ENCODE measurements around the gene DGLUCY.
"Not testable (repeated sequence)": the region's sequence is repeated elsewhere in the genome, so short reads cannot be mapped to it uniquely, and the experiment has no call there.

The DGLUCY gene

DNA sequence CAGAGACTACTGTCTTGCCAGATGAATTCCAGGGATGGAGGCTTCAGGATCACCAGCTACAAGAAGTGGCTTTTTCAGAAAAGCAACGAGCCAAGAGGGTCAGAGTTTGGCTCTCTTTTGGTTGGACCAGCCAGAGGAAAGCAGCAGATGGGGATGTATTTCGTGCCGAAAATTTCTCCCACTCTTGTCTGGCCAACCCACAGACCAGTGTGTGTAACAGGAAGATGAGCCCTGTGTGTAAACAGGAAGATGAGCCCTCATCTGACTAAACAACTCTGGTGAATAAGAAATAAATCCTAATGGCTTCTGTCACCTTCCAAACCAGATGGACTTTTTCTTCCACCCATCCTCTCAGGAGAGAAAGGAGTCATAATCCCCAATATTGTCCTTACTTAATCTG is 117.6 kb downstream of the DGLUCY start:
- DNase-seq, result no peak

DNA sequence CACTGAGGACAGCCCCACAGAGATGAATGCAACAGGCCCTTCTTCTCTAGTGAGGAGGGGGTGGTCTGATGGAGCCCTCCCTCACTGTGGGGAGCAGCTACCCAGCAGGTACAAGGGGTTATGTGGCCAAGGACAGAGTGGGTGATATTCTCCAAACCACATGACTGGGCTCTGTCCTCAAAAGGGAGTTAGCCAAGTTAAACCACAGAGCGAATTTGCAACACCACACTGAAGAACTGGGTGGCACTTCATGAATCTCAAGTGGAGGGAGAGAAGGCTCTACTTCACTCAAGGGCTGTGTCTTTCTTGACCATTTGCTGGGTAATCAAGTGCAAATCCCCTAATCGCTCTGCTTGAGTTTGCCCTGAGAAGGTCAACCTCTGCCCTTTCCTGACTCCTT is 118.2 kb downstream of the DGLUCY start:
- DNase-seq, result no peak

DNA sequence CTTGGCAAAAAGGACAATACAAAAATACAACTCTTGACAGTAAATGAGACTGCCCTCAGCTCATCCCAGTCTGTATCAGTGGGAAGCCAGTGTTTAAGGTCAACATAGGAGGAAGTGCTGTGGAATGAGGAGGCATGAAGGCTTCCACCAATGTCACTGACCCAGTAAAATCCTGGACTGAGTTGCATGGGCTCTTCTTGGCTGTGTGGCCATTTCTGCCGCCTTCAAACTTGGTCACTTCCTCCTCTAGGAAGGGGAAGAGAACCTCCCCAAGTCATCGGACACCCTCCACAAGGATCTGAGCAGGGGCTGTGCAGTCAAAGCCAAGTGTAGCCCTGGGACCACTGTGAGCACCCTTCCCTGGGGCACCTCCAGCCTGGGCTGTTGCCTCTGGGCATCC is 118.7 kb downstream of the DGLUCY start:
- no peak for DNase-seq

DNA sequence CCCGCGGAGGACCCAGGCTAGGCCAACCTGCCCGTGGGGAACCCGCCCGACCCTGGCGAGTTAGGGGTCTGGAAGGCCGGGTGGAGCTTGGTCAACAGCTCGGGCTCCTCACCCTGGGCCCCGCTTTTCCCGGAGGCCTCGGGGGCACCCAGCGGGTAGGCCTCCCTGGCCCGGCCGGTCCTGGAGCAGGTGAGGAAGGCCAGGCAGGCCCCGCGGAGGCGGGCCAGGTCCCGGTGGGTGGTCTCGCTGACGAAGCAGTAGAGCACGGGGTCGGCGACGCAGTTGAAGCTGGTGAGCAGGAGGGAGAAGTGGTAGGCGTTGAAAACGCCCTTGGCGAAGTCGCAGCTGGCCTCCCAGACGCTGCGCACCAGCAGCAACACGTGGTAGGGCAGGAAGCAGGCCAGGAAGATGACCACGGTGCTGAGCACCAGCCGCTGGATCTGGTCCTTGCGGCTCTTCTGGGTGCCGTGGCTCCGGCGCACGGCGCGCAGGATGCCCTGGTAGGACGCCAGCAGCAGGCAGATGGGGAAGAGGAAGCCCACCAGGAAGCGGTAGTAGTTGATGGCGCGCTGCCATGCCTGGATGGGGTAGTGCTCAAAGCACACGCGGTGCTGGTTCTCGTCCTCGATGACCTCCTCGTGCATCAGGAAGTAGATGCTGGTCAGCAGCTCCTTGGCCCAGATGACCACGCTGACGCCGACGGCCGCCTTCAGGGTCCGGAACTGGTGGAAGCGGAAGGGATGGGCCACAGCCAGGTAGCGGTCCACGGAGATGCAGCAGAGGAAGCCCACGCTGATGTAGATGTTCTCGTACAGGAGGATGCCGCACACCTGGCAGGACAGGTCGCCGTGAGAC is 120.3 kb downstream of the DGLUCY start:
- DNase-seq, result no peak

DNA sequence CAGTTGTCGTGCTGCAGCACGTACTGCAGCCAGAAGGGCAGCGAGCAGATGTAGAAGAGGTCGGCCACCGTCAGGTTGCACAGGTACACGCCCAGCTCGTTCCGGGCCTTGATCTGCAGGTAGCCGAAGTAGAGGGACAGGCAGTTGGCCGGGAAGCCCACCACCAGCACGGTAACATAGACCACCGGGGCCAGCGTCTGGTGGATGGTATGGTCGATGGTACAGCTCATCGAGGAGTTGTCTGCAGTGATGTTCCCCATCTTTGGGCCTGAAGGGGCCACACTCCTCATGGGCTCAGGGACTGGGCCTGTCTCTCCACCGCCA is 120.9 kb downstream of the DGLUCY start:
- DNase-seq, result no peak

DNA sequence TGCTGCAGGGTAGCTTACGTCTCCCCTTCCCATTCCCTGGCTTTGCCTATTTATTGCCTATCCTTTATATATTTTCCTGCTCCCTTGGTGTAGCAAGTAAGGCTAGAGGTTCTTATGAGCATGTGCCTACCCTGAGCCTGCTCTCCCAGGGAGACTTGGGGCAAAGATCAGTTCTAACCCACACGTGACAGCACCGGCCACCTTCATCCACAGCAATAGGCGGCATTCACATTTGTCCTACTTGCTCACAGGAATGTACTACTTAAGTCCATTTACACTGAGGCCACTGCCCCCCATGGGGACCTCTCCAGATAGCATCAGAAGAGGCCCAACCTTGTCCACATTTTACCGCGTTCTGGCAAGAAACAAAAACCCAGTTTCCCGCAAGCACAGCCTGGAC is 122.0 kb downstream of the DGLUCY start:
- DNase-seq, result no peak

DNA sequence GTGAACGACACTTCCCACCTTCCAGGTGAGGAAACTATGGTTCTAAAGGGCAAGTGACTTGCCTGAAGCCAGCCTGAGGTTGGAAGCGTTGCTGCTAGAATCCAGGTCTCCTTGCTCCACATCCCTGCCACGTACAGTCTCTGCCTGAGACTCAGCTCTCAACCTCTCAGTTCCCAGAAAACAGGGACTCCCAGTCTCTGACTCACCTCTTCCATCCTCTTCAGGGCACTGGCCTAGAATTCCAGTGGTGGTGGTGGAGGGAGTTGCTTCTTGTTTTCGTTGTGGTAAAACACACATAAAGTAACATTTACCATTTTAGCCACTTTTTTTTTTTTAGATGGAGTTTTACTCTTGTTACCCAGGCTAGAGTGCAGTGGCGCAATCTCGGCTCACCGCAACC is 123.3 kb downstream of the DGLUCY start:
- DNase-seq, result no peak

DNA sequence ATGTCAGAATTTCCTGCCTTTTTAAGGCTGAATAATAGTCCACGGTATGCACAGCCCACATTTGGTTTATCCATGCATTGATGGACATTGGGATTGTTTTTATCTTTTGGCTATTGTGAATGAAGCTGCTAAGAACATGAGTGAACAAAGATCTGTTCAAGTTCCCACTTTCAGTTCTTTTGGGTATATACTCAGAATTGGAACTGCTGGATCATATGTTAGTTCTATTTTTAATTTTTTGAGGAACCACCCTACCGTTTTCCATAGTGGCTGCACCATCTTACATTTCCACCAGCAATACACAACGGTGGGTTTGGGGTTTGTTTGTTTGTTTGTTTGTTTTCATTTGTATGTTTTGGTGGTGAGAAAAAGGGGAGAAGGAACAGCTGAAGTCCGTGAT is 124.2 kb downstream of the DGLUCY start:
- no peak for DNase-seq

DNA sequence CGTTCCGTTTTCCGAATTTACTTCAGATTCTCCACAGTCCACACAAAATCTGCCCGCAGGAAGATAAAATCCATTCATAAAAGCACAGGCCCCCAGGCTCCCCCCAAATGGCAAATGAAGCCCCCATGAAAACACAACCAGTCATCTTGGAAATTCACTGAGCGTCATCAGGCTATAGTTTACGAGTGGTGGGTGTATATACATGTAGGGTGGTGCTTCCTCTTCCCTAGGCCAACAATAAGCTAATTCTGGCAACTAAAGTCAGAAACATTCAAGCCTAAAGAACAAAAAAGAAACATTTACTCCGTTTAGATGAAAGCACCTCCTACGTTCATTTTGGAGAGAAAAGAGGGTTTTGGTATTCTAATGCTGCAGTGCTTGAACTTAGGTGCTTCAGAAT is 124.8 kb downstream of the DGLUCY start:
- no peak for DNase-seq

DNA sequence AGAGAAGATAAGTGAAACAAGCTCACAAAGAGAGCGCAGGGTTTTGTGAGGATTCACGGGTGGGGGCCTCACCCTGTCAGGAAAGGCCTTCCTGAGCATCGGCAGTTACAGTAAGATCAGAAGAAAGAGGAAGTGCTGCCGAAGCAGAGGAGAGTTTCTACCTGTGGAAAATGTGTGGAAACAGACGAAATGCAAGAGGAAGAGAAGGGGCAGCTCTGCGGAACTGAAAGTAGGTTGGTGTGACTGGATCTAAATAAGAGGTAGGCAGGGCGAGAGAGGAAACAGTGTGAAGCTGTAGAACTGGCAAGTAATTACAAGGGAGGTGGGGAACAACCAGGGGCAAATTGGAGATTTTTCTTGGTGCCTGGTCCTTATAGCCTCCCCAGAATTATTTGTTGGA is 128.0 kb downstream of the DGLUCY start:
- peak in 3 of 56 donors; percentile 25 to 47 (median 39) for DNase-seq

DNA sequence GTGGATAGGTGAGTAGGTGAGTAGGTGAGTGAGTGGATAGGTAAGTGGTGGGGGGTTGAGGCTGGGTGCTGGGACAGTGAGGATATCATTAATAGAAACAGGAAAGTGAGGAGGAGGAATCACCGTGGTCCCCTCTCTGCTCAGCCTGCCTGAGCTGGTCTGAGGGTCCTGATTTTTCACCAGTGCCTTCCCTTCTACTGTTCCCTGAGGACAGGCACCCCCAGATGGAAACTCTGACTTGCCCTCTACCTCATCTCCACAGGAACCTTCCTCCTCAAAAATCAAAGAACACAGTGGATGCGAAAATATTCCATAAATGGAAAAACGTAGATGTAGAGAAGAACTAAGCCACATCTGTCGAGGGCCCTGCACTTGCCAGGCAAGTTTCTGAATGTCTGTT is 128.8 kb downstream of the DGLUCY start:
- no peak for DNase-seq

DNA sequence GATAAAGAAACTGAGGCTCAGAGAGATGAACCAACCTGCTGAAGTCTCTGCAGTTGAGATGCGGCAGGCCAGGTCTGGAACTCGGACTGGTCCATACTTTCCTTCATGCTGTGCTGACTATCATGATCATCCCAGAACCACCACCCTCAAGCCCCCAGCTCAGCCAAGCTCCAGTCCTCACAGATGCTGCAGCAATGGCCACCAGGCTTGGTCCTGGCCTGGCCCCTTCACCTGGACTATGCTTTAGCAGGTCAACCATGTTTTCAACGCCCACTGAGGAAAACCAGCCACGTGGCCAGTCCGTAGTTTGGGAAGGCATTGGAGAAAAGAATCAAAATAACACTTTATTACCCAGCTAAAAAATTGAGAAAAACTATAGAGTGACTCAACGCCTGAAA is 129.2 kb downstream of the DGLUCY start:
- DNase-seq, result no peak

DNA sequence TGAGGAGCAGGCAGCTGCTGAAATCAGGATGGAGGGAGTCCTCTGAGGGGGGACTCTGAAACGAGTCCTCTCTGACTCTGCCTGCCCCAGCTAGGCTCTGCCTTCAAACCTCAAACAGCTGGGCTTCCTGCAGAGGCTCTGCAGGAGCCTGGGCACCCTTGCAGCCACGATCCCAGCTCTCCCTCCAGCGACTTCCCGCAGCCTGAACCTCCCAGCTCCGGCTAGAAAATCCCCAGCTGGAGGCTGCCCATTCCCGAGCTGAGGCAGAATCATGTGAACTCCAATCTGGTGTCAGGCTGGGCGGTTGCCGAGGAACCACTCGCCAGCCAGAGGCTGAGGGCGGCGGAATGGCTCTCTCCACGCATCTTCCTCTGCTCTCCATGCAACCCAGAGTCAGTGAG is 130.6 kb downstream of the DGLUCY start, which contains the start of gene GPR68:
GPR68 (minus strand) TSS at position 204 of the 401 bp plus-strand sequence. CDS start 9,654 bp downstream, outside the sequence.
- DNase-seq, result peak in 37 of 56 donors; percentile 6 to 74 (median 36)

DNA sequence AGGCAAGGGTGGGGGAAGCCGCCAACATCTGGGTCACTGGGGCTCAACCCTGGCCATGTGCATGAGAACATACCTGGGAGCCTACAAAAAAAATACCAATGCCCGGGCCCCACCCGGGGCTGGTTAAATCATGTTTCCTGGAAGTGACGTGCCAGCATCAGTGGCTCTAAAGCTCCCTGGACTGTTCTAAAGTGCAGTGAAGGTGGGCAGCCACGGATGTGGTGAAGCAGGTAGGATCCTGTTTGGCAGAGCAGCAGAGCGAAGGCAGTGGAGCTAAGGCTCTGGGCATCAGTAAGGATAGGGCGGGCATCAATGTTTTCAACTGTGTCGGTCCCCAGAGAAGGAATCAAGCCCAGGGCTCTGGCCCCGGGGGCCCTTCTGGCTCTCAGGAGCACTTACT is 131.2 kb downstream of the DGLUCY start:
- no peak for DNase-seq

DNA sequence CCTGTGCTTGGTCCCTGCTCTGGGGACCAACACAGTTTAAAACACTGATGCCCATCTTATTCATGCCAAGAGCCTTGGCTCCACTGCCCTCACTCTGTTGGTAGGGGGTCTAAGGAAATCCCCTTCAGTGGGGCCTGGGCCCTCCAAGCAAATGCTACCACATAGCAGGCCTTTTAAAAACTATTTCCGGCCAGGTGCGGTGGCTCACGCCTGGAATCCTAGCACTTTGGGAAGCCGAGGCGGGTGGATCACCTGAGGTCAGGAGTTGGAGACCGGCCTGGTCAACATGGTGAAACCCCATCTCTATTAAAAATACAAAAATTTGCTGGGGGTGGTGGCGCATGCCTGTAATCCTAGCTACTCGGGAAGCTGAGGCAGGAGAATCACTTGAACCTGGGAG is 131.7 kb downstream of the DGLUCY start:
- DNase-seq, result not testable (repeated sequence)

DNA sequence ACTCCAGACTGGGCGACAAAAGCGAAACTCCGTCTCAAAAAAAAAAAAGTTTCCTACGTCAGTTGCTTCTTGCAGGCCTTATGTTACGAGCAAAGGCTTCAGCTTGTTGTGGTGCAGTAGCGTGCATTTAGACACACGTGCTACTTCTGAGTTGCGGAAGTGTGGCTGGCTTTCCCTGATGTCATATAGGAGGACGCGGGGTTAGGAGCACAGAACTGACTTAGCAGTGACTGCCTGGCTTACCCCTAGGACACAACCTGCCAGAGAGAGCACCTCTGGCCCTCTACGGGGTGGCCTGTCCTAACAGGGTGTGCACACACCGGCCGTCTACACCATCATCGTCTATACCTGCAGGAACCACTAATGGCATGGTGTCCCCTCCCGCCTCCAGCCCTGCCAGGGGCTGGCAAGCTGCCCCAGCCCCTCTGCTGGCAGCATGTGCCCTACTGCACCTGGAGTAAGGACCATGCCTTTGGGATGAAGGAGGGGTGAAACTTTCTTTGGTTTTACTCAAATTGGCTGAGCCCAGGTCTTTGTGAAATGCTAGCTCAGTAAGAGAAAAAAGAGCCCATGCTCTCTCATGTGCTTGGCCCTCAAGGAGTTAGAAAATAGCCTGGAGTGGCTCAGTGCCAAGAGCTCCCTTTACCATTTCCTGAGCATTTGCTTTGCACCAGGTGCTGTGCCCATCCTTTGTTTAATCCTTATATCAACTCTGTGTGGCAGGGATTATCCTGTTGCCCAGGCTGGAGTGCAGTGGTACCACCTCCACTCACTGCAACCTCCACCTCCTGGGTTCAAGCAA is 132.4 kb downstream of the DGLUCY start:
- DNase-seq, result no peak

DNA sequence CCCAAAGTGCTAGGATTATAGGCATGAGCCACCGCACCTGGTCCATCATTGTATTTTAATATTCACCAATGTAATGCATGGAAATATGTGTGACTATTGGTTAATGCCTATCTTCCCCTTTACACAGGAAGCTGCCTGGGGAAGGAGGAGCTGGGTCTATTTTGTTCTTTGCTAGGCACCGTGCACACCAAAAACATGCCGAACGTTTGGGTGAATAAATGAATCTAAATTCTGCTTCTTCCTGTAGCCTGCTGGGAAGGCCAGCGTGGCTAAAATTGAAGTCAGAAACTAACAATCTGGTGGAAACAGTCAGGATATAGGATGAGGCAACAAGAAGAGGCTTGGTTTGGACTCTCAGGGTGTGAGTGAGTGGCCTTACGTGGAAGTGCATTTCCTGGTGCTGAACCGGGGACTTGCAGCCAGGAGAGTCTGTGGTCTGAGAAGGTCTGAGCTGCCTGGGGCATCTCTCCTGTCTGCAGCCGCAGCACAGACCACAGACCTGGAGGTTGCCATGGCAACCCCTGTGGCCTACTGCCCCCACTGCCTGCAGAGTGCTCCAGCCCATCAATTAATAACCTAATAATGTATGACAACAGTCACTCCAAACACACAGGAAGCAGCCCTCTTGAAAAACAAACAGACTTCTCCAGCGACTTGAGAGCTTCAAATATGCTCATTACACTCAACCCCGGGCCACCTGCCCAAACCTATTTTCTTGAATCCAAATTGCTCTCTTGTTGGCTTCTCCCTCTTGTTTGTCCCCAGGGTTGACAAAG is 136.2 kb downstream of the DGLUCY start:
- DNase-seq, result no peak

DNA sequence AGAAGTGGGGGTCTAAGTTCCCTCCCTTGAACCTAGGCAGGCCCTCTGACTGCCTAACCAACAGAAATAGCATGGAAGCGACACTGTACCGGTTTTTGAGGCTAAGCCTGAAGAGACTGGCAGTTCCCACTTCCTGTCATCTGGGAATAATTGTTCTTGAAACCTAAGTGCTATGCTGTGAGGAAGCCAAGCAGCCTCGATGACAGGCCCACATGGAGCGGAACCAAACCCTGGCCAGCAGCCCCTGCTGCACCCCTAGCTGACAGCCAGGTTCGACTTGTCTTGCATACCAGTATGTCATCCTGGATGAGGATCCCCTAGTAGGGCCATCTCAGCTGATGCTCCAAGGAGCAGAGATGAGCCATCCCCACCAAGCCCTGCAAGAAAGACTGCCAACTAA is 137.0 kb downstream of the DGLUCY start:
- DNase-seq, result no peak

DNA sequence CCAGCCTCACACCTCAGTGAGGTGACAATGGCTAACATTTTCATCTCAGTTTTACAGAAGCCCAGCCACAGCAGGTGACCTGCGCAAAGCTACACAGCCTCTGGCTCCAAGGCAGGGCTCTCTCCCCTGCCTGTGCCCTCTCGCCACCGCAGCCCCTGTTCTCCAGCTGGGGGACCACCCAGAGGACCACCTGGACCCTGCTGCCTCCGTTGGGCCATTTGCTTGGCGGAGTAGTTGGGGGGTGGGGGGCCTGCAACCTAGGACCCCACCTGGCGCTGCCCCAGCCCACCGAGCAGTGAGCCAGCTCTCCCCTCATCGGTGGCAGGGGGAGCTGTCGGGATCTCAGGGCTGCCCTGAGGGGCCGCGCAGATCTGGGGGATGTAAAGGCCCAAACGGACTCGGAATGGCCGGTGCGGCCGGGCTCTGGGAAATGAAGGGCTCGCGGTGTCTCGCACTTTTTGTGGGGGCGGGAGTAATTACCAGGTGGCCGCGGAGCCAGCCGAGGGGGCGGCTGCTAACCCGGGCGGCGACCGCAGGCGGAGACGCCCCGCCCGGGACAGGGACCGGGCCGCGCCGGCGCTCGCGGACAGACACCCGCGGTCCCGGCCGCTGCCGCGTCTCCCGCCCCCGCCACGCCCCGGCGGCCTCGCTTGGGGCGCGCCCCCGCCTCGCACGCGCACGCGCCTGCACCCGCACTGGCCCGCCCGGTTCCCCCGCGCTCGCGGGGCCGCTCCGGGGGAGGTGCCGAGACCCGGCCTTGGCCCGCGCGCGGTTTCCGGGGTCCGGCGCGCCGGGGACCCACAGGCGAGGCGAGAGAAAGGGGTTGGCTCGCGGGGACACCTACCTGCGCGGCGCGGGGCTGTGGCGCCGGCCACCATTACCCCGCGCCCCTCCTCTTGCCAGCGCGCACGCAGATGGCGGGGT is 139.3 kb downstream of the DGLUCY start:
- DNase-seq, result peak in 4 of 56 donors; percentile 23 to 68 (median 48)

DNA sequence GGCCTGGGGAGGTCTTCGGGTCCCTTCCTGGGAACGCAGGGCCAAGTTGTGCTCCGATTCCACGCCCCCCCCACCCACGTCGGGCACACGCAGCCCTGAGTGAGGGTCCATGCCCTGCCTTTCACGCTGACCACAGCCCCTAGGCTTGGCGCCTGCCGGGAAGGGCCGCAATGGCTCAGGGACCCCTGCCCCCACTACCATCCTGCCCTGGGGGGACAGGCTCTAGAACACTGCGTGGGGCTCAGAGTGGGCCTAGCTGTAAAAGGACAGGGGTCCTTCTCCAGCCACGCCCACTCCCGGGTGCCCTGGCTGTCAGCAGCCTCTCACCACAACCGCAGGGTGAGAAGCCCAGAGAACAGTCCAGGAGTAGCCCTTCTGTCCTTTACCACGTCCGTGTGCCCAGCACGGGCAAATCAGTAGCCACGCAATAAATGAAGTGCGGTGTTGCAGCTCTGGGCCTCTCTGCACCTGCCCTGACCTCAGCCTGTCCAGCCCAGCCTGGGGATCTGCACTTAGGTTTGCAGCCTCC is 140.0 kb downstream of the DGLUCY start:
- DNase-seq, result peak in 1 of 56 donors; percentile 68

Measured in amygdala (tissue), 56 donors.